Measurements from ENCODE around the gene CDC42EP5.
"Not testable (repeated sequence)": the region's sequence is repeated elsewhere in the genome, so short reads cannot be mapped to it uniquely, and the experiment has no call there.

Gene CDC42EP5

GRCh38 chr19:54452626-54453025 lies 20.5 kb downstream of the CDC42EP5 start:
- Histone ChIP-seq H3K9ac (ENCODE audit: low read length) (no peak overlapping the region), H3K27me3 (replicated peaks; ENCODE audit: control insufficient read depth, insufficient read depth, low read length) (no peaks in the 10 kb centered on the region), H3K9me3 (ENCODE audit: control insufficient read depth, low read length) (no peaks in the 10 kb centered on the region), H3K4me3 (ENCODE audit: low read length) (no peak overlapping the region), H3K4me1 (ENCODE audit: control insufficient read depth, insufficient read depth, low read length) (peaks cover 15% of the 10 kb centered on the region), H3K36me3 (ENCODE audit: control insufficient read depth, insufficient read depth, low read length, severe bottlenecking) (peaks cover 65% of the 10 kb centered on the region)
- no peak for DNase-seq (ENCODE audit: low read depth)

- Histone ChIP-seq H3K36me3 (ENCODE audit: control insufficient read depth, insufficient read depth, low read length, severe bottlenecking) (peaks cover 59% of the 10 kb centered on the region), H3K27me3 (replicated peaks; ENCODE audit: control insufficient read depth, insufficient read depth, low read length) (no peaks in the 10 kb centered on the region), H3K9ac (ENCODE audit: low read length) (peak overlapping the region; percentile 99), H3K9me3 (ENCODE audit: control insufficient read depth, low read length) (no peaks in the 10 kb centered on the region), H3K4me1 (ENCODE audit: control insufficient read depth, insufficient read depth, low read length) (peaks cover 22% of the 10 kb centered on the region), H3K4me3 (ENCODE audit: low read length) (peak overlapping the region; percentile 89)
- DNase-seq (ENCODE audit: low read depth), result no peak
Observed at GRCh38 chr19:54451997-54452396, 21.1 kb downstream of the CDC42EP5 start.

DNA sequence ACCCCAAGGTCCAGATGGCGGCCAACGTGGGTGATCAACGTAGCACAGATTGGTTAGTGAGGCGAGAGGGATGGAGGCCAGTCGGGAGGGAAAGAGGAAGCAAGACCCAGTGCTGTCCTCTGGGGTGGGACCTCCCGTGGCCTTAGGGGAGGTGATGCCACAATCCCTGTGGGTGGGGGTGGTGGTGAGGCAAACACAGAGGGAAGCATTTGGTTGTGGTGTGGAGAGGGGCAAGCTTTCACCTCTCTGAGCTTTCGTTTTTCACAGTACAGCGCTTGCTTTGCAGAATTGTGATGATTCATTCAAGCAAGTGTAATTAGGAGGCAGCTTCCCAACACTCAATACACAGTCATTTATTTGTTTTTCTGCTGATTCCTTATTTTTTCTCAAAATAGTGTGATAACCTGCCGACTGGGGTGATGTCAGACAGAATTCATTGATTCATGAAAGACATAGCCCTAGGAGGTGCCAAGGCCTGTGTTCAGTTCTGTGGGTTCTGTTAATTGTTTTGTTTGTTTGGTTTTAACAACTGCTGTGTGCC lies 21.7 kb downstream of the CDC42EP5 start:
- peak overlapping the region; percentile 89 for H3K4me3 ChIP-seq (ENCODE audit: low read length)
- DNase-seq (ENCODE audit: low read depth), result no peak
- H3K9me3 ChIP-seq (ENCODE audit: control insufficient read depth, low read length), result no peaks in the 10 kb centered on the region
- H3K27me3 ChIP-seq (replicated peaks; ENCODE audit: control insufficient read depth, insufficient read depth, low read length), result no peaks in the 10 kb centered on the region
- peaks cover 25% of the 10 kb centered on the region for H3K4me1 ChIP-seq (ENCODE audit: control insufficient read depth, insufficient read depth, low read length)
- H3K9ac ChIP-seq (ENCODE audit: low read length), result peak overlapping the region; percentile 99
- H3K36me3 ChIP-seq (ENCODE audit: control insufficient read depth, insufficient read depth, low read length, severe bottlenecking), result peaks cover 53% of the 10 kb centered on the region

- peak overlapping the region; percentile 99 for H3K9ac ChIP-seq (ENCODE audit: low read length)
- peaks cover 29% of the 10 kb centered on the region for H3K4me1 ChIP-seq (ENCODE audit: control insufficient read depth, insufficient read depth, low read length)
- peak; percentile 76 for DNase-seq (ENCODE audit: low read depth)
- H3K4me3 ChIP-seq (ENCODE audit: low read length), result peak overlapping the region; percentile 89
- no peaks in the 10 kb centered on the region for H3K9me3 ChIP-seq (ENCODE audit: control insufficient read depth, low read length)
- H3K27me3 ChIP-seq (replicated peaks; ENCODE audit: control insufficient read depth, insufficient read depth, low read length), result no peaks in the 10 kb centered on the region
- peaks cover 45% of the 10 kb centered on the region for H3K36me3 ChIP-seq (ENCODE audit: control insufficient read depth, insufficient read depth, low read length, severe bottlenecking)
Observed at GRCh38 chr19:54449701-54450069, 23.4 kb downstream of the CDC42EP5 start.

- Histone ChIP-seq H3K9ac (ENCODE audit: low read length) (peak within 1 kb of the TSS; percentile 99), H3K27me3 (replicated peaks; ENCODE audit: control insufficient read depth, insufficient read depth, low read length) (no peaks in the 10 kb centered on the region), H3K9me3 (ENCODE audit: control insufficient read depth, low read length) (no peaks in the 10 kb centered on the region), H3K4me3 (ENCODE audit: low read length) (peak within 1 kb of the TSS; percentile 89), H3K4me1 (ENCODE audit: control insufficient read depth, insufficient read depth, low read length) (peaks cover 29% of the 10 kb centered on the region), H3K36me3 (ENCODE audit: control insufficient read depth, insufficient read depth, low read length, severe bottlenecking) (peaks cover 40% of the 10 kb centered on the region)
- DNase-seq (ENCODE audit: low read depth), result peak; percentile 99
Observed at GRCh38 chr19:54448774-54449700, 24.1 kb downstream of the CDC42EP5 start, which contains the start of gene LENG8. TSS of gene LENG8 (plus strand) at chr19:54449199. CDS start at chr19:54451345, 2,146 bp downstream.

DNA sequence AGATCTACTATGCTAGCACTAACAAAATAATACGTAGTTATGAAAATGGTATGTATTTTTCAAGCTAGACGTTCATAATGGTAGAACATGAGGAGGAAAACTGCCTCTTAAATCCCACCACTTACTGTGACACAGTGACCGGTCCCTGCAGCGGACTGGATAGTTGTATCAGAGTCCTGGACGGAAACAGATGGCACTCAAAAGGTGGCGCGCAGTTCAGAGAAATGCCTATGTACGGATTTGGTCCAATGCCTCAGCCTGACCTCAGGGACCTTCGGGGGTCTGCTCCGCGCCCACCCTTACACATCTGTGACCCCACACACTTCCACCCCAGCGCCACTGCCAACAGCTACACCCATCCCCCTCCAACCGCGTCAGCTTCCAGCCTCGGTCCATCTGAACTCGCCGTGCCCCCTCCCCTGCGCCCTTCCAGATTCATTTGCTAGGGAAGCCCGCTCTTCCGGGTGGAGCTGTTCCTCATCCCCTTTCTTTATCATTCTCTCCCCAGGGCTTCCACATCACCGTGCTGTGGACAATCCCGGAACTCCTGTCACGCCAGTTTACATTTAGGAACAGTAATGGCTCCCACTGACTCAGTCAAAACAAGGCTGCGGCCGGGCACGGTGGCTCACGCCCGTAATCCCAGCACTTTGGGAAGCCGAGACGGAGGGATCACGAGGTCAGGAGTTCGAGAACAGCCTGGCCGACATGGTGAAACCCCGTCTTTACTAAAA lies 24.9 kb downstream of the CDC42EP5 start:
- Histone ChIP-seq H3K9me3 (ENCODE audit: control insufficient read depth, low read length) (no peaks in the 10 kb centered on the region), H3K27me3 (replicated peaks; ENCODE audit: control insufficient read depth, insufficient read depth, low read length) (no peaks in the 10 kb centered on the region), H3K4me1 (ENCODE audit: control insufficient read depth, insufficient read depth, low read length) (peaks cover 29% of the 10 kb centered on the region), H3K9ac (ENCODE audit: low read length) (peak overlapping the region; percentile 99), H3K36me3 (ENCODE audit: control insufficient read depth, insufficient read depth, low read length, severe bottlenecking) (peaks cover 32% of the 10 kb centered on the region), H3K4me3 (ENCODE audit: low read length) (peak overlapping the region; percentile 89)
- DNase-seq (ENCODE audit: low read depth), result peak; percentile 78

GRCh38 chr19:54446349-54446748 lies 26.7 kb downstream of the CDC42EP5 start:
- H3K36me3 ChIP-seq (ENCODE audit: control insufficient read depth, insufficient read depth, low read length, severe bottlenecking), result peaks cover 19% of the 10 kb centered on the region
- not testable (repeated sequence) for H3K9ac ChIP-seq (ENCODE audit: low read length); H3K27me3 ChIP-seq (replicated peaks; ENCODE audit: control insufficient read depth, insufficient read depth, low read length); DNase-seq (ENCODE audit: low read depth); H3K9me3 ChIP-seq (ENCODE audit: control insufficient read depth, low read length)
- H3K4me1 ChIP-seq (ENCODE audit: control insufficient read depth, insufficient read depth, low read length), result peaks cover 22% of the 10 kb centered on the region
- H3K4me3 ChIP-seq (ENCODE audit: low read length), result peak overlapping the region; percentile 23

DNA sequence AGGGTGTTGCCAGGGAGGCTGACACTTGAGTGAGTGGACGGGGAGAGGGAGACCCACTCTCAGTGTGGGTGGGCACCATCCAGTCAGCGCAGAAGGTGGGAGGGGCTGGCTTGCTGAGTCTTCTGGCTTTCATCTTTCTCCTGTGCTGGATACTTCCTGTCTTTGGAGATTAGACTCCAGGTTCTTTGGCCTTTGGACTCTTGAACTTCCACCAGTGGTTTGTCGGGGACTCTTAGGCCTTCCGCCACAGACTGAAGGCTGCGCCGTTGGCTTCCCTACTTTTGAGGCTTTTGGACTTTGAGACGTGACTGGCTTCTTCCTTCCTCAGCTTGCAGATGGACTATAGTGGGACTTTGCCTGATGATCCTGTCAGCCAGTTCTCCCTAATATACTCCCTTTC lies 28.4 kb downstream of the CDC42EP5 start:
- no peak for DNase-seq (ENCODE audit: low read depth)
- Histone ChIP-seq H3K27me3 (replicated peaks; ENCODE audit: control insufficient read depth, insufficient read depth, low read length) (no peaks in the 10 kb centered on the region), H3K4me1 (ENCODE audit: control insufficient read depth, insufficient read depth, low read length) (peaks cover 14% of the 10 kb centered on the region), H3K9ac (ENCODE audit: low read length) (no peak overlapping the region), H3K4me3 (ENCODE audit: low read length) (no peak overlapping the region), H3K36me3 (ENCODE audit: control insufficient read depth, insufficient read depth, low read length, severe bottlenecking) (peaks cover 17% of the 10 kb centered on the region), H3K9me3 (ENCODE audit: control insufficient read depth, low read length) (no peaks in the 10 kb centered on the region)

- H3K9me3 ChIP-seq (ENCODE audit: control insufficient read depth, low read length), result no peaks in the 10 kb centered on the region
- DNase-seq (ENCODE audit: low read depth), result no peak
- H3K27me3 ChIP-seq (replicated peaks; ENCODE audit: control insufficient read depth, insufficient read depth, low read length), result no peaks in the 10 kb centered on the region
- peaks cover 1% of the 10 kb centered on the region for H3K4me1 ChIP-seq (ENCODE audit: control insufficient read depth, insufficient read depth, low read length)
- H3K9ac ChIP-seq (ENCODE audit: low read length), result no peak overlapping the region
- H3K36me3 ChIP-seq (ENCODE audit: control insufficient read depth, insufficient read depth, low read length, severe bottlenecking), result peaks cover 15% of the 10 kb centered on the region
- H3K4me3 ChIP-seq (ENCODE audit: low read length), result no peak overlapping the region
Observed at GRCh38 chr19:54440641-54441040, 32.5 kb downstream of the CDC42EP5 start.

GRCh38 chr19:54439174-54439851 lies 33.8 kb downstream of the CDC42EP5 start:
- Histone ChIP-seq H3K4me1 (ENCODE audit: control insufficient read depth, insufficient read depth, low read length) (no peaks in the 10 kb centered on the region), H3K4me3 (ENCODE audit: low read length) (no peak overlapping the region), H3K27me3 (replicated peaks; ENCODE audit: control insufficient read depth, insufficient read depth, low read length) (no peaks in the 10 kb centered on the region), H3K9me3 (ENCODE audit: control insufficient read depth, low read length) (no peaks in the 10 kb centered on the region), H3K9ac (ENCODE audit: low read length) (no peak overlapping the region), H3K36me3 (ENCODE audit: control insufficient read depth, insufficient read depth, low read length, severe bottlenecking) (peaks cover 6% of the 10 kb centered on the region)
- DNase-seq (ENCODE audit: low read depth), result peak; percentile 34

Data from adipocyte (in vitro differentiated cells).